ENCODE results near the gene GRIPAP1.

The GRIPAP1 gene, protein sequence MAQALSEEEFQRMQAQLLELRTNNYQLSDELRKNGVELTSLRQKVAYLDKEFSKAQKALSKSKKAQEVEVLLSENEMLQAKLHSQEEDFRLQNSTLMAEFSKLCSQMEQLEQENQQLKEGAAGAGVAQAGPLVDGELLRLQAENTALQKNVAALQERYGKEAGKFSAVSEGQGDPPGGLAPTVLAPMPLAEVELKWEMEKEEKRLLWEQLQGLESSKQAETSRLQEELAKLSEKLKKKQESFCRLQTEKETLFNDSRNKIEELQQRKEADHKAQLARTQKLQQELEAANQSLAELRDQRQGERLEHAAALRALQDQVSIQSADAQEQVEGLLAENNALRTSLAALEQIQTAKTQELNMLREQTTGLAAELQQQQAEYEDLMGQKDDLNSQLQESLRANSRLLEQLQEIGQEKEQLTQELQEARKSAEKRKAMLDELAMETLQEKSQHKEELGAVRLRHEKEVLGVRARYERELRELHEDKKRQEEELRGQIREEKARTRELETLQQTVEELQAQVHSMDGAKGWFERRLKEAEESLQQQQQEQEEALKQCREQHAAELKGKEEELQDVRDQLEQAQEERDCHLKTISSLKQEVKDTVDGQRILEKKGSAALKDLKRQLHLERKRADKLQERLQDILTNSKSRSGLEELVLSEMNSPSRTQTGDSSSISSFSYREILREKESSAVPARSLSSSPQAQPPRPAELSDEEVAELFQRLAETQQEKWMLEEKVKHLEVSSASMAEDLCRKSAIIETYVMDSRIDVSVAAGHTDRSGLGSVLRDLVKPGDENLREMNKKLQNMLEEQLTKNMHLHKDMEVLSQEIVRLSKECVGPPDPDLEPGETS

DNA sequence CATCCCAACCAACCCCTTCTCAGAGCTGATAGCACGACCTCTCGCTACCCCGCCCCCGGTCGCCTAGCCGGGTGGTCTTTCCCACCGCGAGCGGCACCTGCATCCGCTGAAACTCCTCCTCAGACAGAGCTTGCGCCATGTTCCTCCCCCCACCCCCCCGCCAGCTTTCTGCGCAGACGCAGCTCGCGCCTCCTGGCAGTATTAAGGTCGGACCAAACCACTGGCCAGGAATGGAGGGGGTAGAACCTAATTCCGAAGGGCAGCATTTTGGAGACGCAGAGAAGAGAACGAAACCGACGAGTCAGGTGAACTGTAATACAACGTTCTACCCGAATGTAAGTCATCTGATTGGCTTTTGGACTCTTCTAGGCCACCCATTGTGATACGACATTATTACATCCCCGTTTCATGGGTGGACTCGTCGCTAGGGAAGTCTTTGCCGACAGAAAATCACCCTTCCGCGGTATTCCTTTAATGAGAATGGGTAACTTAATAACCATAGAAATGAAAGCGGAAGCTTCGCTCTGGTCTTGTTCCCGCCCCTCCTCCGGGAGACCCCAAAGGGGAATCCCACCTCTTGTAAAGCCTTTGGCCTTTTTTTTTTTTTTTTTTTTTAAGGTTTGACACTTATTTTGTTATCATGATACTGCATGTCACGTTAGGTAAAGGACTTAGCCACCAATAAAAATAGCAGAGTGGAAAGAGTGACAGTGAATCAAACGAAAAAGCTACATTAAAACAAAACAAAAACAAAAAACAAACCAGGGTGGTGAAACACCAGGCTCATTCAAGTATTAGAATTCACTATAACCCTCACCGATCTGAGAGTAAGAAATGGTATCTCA is at the start of gene GRIPAP1:
TSS of gene GRIPAP1 (minus strand) at position 174 of the 845 bp plus-strand sequence. CDS start at position 139, 35 bp downstream.
- peak; percentile 84 for ATAC-seq
- Mint-ChIP-seq H3K27ac (peak within 1 kb of the TSS; percentile 99), H3K9me3 (no peaks in the 10 kb centered on the region), H3K4me3 (peak within 1 kb of the TSS; percentile 97 to 98), H3K27me3 (no peaks in the 10 kb centered on the region), H3K4me1 (peaks cover 38% of the 10 kb centered on the region)
- peak; percentile 74 to 83 for DNase-seq

DNA sequence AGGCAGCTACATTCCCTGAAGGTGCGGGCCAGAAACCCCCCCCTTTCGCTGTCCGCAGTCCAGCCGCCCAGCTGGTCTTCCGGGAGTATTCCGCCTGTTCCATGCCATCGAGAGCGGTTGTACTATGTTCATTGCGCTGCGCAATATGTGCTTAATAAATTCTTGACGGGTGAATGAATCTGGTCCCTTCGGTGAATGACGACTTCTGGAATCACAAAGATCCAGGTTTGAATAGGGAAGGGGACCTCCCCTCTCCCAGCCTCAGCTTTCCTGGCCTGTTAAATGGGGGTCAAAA is 41.9 kb upstream of the GRIPAP1 start:
- DNase-seq, result no peak
- ATAC-seq, result no peak
- Mint-ChIP-seq H3K9me3 (no peaks in the 10 kb centered on the region), H3K4me1 (peaks cover 41% of the 10 kb centered on the region), H3K4me3 (peak overlapping the region; percentile 82 to 92), H3K27ac (peak overlapping the region; percentile 74 to 76), H3K27me3 (no peaks in the 10 kb centered on the region)

DNA sequence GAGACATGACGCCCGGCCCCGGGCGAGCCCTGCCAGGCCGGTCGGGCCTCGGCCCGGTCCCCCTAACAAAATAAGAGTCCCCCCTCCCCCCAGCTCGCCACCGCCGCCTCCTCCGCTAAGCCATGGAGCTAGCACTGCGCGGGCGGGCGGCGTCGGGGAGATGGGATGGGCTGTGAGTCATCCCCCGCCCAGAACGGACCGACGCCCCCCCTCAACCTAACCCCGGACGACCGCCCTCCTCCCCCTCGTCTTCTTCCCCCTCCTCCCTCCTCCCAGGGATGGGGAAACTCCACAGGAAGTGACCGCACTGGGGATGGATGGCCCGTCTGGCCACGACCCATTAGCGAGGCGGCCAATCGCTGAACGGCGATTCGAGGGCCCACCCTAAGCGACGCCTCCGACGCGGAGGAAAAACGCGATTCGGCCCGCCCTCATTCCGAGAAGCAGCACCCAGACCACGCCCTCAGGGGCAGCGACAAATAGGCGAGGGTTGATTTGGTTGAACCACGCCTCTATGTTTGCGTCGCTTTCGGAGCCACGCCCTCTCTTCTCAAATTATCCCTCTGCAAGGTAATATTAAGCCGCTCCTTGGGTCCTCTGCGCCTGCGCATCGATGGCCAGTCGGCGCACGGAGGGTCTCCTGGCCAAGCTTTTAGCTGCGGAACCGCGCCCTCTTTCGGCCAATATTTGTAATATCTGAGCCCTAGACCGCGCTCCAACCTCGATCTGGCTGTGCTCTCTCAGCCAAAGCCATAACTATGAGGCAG is 41.3 kb upstream of the GRIPAP1 start, which contains the start of gene TFE3:
TSS of gene TFE3 (minus strand) at position 138 of the 767 bp plus-strand sequence. CDS start at position 7, 131 bp downstream.
- ATAC-seq (peak; percentile 93), DNase-seq (peak; percentile 92 to 97)
- peak within 1 kb of the TSS; percentile 92 to 94 for H3K4me3 Mint-ChIP-seq
- peak within 1 kb of the TSS; percentile 95 to 98 for H3K27ac Mint-ChIP-seq
- peaks cover 43% of the 10 kb centered on the region for H3K4me1 Mint-ChIP-seq
- no peaks in the 10 kb centered on the region for H3K27me3 Mint-ChIP-seq
- no peaks in the 10 kb centered on the region for H3K9me3 Mint-ChIP-seq

DNA sequence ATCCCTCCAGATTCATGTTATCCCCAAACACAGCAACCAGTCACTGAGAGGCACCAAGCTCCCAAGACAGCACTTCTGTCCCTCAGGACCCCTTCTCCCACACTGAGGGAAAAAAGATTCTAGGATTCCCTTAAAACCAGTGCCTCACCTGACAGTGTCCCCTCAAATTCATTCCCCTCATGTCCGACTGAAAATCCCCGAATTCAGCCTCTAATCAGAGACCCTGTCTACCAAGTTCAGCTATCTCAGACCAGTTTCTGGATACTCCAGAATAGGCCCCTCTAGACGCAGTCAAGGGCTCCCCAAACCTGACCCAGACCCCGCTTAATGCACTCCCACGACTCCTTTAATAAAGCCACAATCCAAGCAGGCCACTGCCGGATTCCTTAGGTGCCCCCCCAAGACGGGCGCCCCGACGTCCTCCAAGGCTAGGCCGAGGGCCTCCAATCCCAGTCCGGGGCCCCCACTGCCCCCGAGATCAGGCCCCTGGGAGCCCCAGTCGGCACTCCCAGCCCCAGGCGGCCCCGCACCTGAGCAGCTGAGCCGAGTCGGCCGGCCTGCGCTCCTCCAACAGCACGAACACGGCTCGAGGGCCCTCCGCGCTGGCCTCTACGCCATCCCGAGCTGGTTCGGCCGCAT is 40.6 kb upstream of the GRIPAP1 start:
- ATAC-seq (no peak), DNase-seq (no peak)
- peak overlapping the region; percentile 95 to 98 for H3K27ac Mint-ChIP-seq
- H3K9me3 Mint-ChIP-seq, result no peaks in the 10 kb centered on the region
- peak overlapping the region; percentile 92 to 94 for H3K4me3 Mint-ChIP-seq
- peaks cover 43% of the 10 kb centered on the region for H3K4me1 Mint-ChIP-seq
- no peaks in the 10 kb centered on the region for H3K27me3 Mint-ChIP-seq

DNA sequence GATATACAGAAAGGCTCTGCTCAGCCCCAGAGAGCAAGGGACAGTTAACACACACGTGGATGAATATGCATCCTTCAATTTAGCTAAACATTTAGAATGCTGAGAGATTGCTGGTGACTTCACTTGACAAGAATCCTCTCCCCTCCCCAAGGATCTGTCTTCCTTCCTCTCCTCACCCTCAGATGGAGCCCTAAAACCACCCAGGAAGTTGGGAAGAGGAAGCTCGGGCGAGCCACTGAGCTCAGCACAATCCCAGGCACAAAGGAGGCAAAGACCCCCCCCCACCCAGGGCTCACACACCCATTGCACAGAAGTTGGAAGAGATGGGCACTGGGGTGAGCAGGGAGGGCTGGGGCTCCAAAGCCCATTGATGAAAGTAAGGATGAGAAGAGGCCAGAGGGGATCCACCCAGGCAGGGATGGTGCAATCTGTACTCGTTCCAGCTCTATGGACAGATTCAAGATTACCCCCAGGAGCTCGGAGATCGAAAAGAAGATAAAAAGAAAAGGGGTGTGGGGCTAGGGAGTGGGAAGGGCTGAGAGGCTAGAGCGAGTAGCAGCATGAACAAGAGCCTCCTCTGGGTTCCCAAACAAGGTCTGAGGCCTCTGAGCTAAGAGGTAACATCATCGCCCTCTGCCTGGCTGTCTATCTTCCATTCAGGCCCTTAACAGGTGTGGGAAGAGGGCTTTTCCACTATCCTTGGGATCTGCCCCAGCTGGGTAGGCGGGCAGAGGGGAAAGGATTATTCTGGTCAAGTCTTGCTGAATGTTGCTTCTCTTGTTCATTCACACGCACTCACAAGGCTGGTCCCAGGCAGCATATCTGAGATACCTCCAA is 39.9 kb upstream of the GRIPAP1 start:
- Mint-ChIP-seq H3K9me3 (no peaks in the 10 kb centered on the region), H3K27ac (peak overlapping the region; percentile 95 to 98), H3K4me3 (peak overlapping the region; percentile 92 to 94), H3K27me3 (no peaks in the 10 kb centered on the region), H3K4me1 (peaks cover 43% of the 10 kb centered on the region)
- DNase-seq, result peak in 1 of 2 donors; percentile 15
- no peak for ATAC-seq

DNA sequence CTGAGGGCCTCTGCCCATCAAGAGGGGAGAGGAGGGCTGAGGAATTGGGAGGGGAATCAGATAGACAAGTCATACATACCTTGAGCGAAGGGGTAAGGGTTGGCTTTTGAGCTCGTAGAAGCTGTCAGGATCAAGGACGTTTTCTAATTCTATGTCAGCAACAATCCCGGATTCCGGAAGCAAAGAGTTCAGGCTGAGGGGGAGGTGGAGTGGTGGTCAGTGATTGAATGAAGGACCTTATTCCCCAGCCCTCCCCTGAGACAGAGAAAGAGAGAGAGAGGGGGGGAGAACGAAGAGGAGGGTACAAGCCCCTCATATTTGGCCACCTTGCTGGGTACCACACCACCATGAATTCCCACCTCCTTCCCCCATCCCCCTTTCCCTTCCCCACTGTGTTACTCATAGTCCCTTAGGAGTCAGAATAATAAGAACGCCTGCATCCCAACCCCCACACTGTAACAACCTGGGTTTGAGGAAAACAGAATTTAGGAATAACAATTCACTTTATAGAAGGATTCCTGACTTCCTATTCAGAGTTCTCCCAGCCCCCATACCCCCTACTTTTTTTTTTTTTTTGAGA is 38.4 kb upstream of the GRIPAP1 start:
- H3K9me3 Mint-ChIP-seq, result no peaks in the 10 kb centered on the region
- no peak for ATAC-seq
- no peak for DNase-seq
- peak overlapping the region in 1 of 2 donors; percentile 83 for H3K27ac Mint-ChIP-seq
- H3K4me3 Mint-ChIP-seq, result peak overlapping the region; percentile 69 to 92
- H3K4me1 Mint-ChIP-seq, result peaks cover 43% of the 10 kb centered on the region
- no peaks in the 10 kb centered on the region for H3K27me3 Mint-ChIP-seq

DNA sequence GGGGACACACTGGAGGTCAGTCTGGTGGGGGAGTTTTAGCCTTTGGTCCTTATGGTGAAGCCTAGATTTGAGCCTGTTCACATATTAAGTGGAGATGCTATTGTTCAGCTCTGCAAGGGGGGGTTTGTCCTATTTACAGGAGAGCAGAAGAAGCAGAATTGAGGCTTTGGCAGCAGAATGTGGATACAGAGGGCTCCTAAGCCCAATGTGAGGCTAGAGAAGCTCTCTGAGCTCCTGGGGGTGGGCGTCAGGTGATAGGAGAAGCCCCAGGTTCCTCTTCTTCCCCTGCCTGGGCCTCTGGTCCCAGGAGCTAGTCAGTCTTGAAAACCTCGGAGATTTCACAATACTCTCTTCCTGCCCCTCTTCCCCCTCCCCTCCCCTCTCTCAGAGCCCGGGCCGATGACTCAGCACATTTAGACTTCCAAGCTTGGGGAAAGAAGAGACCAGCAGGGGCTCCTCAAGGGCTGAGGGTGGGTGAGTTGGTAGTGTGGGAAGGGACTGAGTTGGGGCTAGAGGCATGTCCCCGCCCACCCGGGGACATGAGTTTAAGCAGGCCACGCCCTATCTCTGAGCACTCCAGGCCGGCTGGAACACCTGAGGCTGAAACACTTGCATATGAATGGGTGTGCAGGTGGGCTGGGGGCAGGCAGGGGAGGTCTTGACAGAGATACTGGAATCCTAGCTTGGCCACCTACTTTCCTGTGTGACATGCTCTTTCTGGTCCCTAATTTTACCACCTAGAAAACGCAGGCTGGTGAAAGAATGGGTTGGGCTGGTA is 37.7 kb upstream of the GRIPAP1 start:
- H3K4me3 Mint-ChIP-seq, result peak overlapping the region; percentile 69 to 73
- H3K4me1 Mint-ChIP-seq, result peaks cover 43% of the 10 kb centered on the region
- H3K27ac Mint-ChIP-seq, result peak overlapping the region; percentile 57 to 83
- no peaks in the 10 kb centered on the region for H3K27me3 Mint-ChIP-seq
- DNase-seq (peak in 1 of 2 donors; percentile 40), ATAC-seq (no peak)
- H3K9me3 Mint-ChIP-seq, result no peaks in the 10 kb centered on the region

DNA sequence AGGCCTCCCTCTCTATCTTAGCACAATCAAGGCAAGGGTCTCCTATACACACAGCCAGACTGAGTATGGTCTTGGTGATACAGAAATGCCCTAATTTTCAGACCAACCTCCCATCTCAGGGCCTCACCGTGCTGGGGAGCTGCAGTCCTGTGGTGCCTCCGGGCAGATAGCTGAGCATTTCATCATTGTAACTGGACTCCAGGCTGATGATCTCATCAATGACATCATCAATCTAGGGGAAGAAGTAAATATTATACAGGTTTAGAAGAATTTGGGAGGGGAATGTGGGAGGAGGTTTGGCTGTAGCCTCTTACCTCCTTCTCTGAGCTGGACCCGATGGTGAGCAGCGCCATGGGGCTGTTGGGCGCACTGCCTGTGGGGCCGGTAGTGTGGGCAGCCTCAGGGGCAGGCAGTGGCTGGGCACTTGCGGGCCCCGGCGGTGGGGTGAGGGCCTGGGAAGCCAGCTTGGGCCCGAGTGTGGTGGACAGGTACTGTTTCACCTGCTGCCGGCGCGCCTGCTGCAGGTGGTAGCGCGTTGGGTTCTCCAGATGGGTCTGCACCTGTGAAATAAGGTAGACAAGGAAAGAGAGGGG is 35.9 kb upstream of the GRIPAP1 start:
- ATAC-seq (no peak), DNase-seq (no peak)
- H3K4me1 Mint-ChIP-seq, result peaks cover 35% of the 10 kb centered on the region

DNA sequence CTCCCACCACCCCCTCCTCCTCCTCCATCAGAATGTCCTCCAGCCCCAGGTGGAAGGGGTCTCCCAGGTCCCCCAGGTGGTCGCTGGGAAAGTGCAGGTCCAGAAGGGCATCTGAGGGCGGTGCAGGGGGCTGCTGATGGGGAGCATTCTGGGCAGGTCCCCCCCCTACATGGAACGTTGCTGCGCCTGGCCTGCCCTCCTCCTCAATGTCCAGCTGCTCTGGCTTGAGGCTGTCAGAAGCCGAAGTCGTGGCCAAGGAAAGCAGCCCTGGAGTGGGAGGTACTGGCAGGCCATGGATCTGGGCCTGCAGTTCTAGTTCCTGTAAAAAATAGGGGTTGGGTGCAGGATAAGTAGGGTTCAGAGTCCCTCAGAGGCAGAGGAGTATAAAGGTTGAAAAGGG is 28.2 kb upstream of the GRIPAP1 start:
- Mint-ChIP-seq H3K27me3 (no peaks in the 10 kb centered on the region), H3K27ac (no peak overlapping the region), H3K4me3 (no peak overlapping the region), H3K4me1 (no peaks in the 10 kb centered on the region), H3K9me3 (no peaks in the 10 kb centered on the region)
- no peak for ATAC-seq
- no peak for DNase-seq

More for the DNA sequence above, 35.9 kb upstream of the GRIPAP1 start:
- H3K4me3 Mint-ChIP-seq, result peak overlapping the region in 1 of 2 donors; percentile 29
- H3K9me3 Mint-ChIP-seq, result no peaks in the 10 kb centered on the region
- peak overlapping the region in 1 of 2 donors; percentile 87 for H3K27ac Mint-ChIP-seq
- no peaks in the 10 kb centered on the region for H3K27me3 Mint-ChIP-seq

DNA sequence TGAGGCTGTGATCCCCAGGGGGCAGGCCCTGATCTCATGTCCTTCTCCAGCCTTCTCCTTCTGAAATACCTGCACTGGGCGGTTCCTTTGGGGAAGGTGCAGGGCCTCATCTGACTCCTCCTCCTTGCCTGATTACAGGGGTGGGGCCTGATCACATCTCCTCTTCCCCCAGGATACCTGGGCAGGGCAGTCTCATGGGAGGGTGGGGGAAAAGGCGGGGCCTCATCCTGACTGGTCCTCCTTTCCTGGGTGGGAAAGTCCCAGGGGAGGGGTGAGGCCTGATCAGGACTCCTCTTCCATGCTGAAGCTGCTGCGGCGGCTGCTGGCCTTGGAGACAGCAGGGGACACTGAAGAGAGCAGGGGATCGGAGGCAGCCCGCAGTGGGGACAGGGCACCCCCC is 27.8 kb upstream of the GRIPAP1 start:
- DNase-seq, result no peak
- no peaks in the 10 kb centered on the region for H3K27me3 Mint-ChIP-seq
- no peaks in the 10 kb centered on the region for H3K9me3 Mint-ChIP-seq
- no peak overlapping the region for H3K27ac Mint-ChIP-seq
- H3K4me3 Mint-ChIP-seq, result no peak overlapping the region
- no peak for ATAC-seq
- H3K4me1 Mint-ChIP-seq, result no peaks in the 10 kb centered on the region

DNA sequence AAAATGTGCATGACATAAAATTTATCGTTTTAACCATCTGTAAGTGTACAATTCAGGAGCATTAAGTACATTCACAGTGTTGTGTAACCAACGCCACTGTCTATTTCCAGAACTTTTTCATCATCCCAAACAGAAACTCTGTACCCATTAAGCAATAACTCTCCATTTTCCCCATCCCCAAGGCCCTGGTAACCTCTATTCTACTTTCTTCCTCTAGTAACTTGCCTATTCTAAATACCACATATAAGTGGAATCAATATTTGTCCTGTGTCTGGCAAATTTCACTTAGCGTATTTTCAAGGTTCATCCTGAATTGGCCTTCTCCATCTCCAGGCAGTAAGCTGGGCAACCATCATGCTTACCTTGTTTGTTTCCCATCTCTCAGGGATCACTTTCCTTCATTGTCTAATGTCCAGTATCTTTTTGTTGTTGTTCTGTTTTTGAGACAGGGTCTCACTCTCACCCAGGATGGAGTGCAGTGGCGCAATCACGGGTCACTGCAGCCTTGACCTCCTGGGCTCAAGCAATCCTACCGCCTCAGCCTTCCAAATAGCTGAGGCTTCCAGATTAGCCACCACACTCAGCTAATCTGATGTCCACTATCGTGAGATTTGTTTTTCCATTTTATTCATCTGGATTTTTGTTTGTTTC is 17.7 kb upstream of the GRIPAP1 start:
- no peak overlapping the region for H3K27ac Mint-ChIP-seq

DNA sequence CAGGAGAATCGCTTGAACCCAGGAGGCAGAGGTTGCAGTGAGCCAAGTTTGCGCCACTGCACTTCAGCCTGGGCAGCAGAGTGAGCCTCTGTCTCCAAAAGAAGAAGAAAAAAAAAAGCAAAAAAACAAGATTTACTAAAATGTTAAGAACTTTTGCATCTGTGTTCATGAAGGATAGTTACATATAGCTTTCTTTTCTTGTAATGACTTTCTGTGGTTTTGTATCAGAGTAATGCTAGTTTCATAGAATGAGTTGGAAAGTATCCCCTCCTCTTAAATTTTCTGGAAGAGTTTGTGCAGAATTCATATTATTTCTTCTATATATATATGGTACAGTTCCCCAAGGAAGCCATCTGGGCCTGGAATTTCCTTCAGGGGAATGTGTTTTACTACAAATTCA is 17.0 kb upstream of the GRIPAP1 start:
- H3K27ac Mint-ChIP-seq, result no peak overlapping the region
- H3K4me3 Mint-ChIP-seq, result no peak overlapping the region
- H3K27me3 Mint-ChIP-seq, result no peaks in the 10 kb centered on the region
- ATAC-seq (no peak), DNase-seq (no peak)
- H3K9me3 Mint-ChIP-seq, result no peaks in the 10 kb centered on the region
- peaks cover 4% of the 10 kb centered on the region for H3K4me1 Mint-ChIP-seq

More for the DNA sequence above, 17.7 kb upstream of the GRIPAP1 start:
- peaks cover 4% of the 10 kb centered on the region for H3K4me1 Mint-ChIP-seq
- DNase-seq, result no peak
- ATAC-seq, result no peak
- no peaks in the 10 kb centered on the region for H3K27me3 Mint-ChIP-seq
- no peak overlapping the region for H3K4me3 Mint-ChIP-seq
- H3K9me3 Mint-ChIP-seq, result no peaks in the 10 kb centered on the region

Data from stimulated activated naive CD8-positive, alpha-beta T cell treated with anti-CD3 and anti-CD28 coated beads, Interleukin-15, amount 100 ng/mL, for 72 hours (primary cell).